Body of pancreas (tissue), 4 donors: ENCODE data around the gene METTL1. TPM values are rescaled to one million over a fixed set of nuclear protein-coding genes. Genes with fewer than 3 reads are reported as not detected.

Source experiments
- ATAC-seq: fragments of 150-250 bp; one replicate; pipeline ENCODE4 v1.9.1; 2016
- DNase-seq, 4 donors: peaks; one replicate each; pipeline ENCODE4 v3.0.0-alpha.2; 2019
- H3K27ac ChIP-seq, 4 donors: fragments of 200-600 bp; sonication (generic); 1 replicate in 3 of 4; 2 replicates in 1 of 4; pipeline versions ENCODE4 v1.5.1 to v1.6.1; 2016 to 2019; ENCODE audit warnings: mild to moderate bottlenecking in 1 of 4, mixed read lengths in 1 of 4, moderate library complexity in 1 of 4
- H3K27me3 ChIP-seq, 2 donors: fragments of 200-600 bp; sonication (generic); one replicate each; pipeline ENCODE4 v1.6.0; 2016; ENCODE audit warnings: mild to moderate bottlenecking in 1 of 2
- H3K36me3 ChIP-seq, 2 donors: fragments of 200-600 bp; sonication (generic); replicated peaks in 1 of 2; 2 replicates each; pipeline ENCODE4 v1.5.1; 2016; ENCODE audit warnings: low read depth in 2 of 2; ENCODE audit not compliant: insufficient read depth in 1 of 2
- H3K4me1 ChIP-seq: fragments of 200-600 bp; sonication (generic); one replicate; pipeline ENCODE4 v1.6.0; 2016
- H3K4me3 ChIP-seq, 2 donors: fragments of 200-600 bp; sonication (generic); 1 replicate in 1 of 2; 2 replicates in 1 of 2; pipeline ENCODE4 v1.5.1; 2016 to 2019
- H3K9me3 ChIP-seq, 3 donors: fragments of 200-600 bp; sonication (generic); 1 replicate in 2 of 3; 2 replicates in 1 of 3; pipeline ENCODE4 v1.5.1; 2016
- CTCF ChIP-seq, 7 experiments: fragments of 450-650 bp in 4 of 7; fragments of 200-600 bp in 3 of 7; sonication (generic) in 3 of 7; IDR thresholded peaks; one replicate each; pipeline ENCODE4 v1.5.1; 2016 to 2019; ENCODE audit warnings: antibody characterized with exemption in 7 of 7
- POLR2A ChIP-seq, 3 donors: fragments of 450-650 bp; IDR thresholded peaks; one replicate each; pipeline ENCODE4 v1.6.1; 2016; ENCODE audit warnings: antibody characterized with exemption in 3 of 3, mild to moderate bottlenecking in 2 of 3
- WGBS, 2 donors: methylation state at CpG; one replicate each; pipeline ENCODE4 v1.1.5; 2017; 5-methylcytosine and 5-hydroxymethylcytosine counted together
- intact Hi-C: fragments of 100-400 bp; cut with DNase I; formaldehyde crosslinking; loops from one replicate; pipeline ENCODE4 v1.15.1; 2023
- total RNA-seq, 2 donors: library from RNA; depleted of rRNA; stranded (reverse); fragments of >200 nt; gene quantifications; one replicate each; pipeline ENCODE4 v1.1.0, GENCODE V29; 2016

Gene METTL1
- total RNA-seq, 2 donors from 2014 or later, result 16.1 to 23.1 TPM

GRCh38 chr12:57782608-57783465 lies 10.9 kb upstream of the METTL1 start, which contains the start of gene TSFM:
TSS of gene TSFM (plus strand) at chr12:57782787. CDS start at chr12:57782802, 15 bp downstream.
- peak within 1 kb of the TSS; percentile 55 to 76 (median 72) for H3K27ac ChIP-seq
- H3K4me1 ChIP-seq, result peaks cover 28% of the 10 kb centered on the region
- intact Hi-C loops, result no loop called here
- H3K9me3 ChIP-seq, result no peaks in the 10 kb centered on the region
- H3K4me3 ChIP-seq, result peak within 1 kb of the TSS; percentile 64 to 98
- ATAC-seq (peak; percentile 98), DNase-seq (peak; percentile 95 to 97 (median 96))
- H3K36me3 ChIP-seq, result peaks cover 0 to 14% of the 10 kb centered on the region in 2 donors
- no peaks in the 10 kb centered on the region for H3K27me3 ChIP-seq
- peak; percentile 37 to 84 (median 82) for TF ChIP-seq POLR2A (IDR thresholded peaks at IDR 0.05)
- peak; percentile 86 to 98 (median 97) for TF ChIP-seq CTCF (IDR thresholded peaks at IDR 0.05)
- 0% methylated on average over 37 to 45 of the region's 45 CpGs for WGBS, 2 donors

DNA sequence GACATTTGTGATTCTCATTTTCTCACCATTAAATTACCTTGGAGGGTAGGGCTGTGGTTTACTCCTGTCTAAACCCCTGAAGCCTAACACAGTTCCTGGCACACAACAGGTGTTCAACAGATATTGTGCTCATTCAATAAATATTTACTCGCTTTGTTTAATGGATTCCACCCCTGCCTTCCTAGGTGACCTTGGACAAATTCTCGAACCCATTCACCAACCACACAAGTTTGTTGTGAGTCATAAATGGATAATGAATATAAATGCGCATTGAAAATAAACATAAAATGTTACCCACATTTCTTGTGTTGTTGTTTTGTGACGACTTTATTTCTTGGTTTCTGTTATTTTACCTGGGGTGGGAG lies 10.3 kb upstream of the METTL1 start:
- TF ChIP-seq POLR2A (IDR thresholded peaks at IDR 0.05) (no peak), CTCF (IDR thresholded peaks at IDR 0.05) (no peak)
- ATAC-seq (peak; percentile 28), DNase-seq (no peak)
- intact Hi-C loops, result no loop called here
- WGBS, 2 donors, result 3 to 6% methylated on average over 4 of the region's 4 CpGs
- H3K36me3 ChIP-seq, result peaks cover 0 to 10% of the 10 kb centered on the region in 2 donors
- no peak overlapping the region for H3K4me3 ChIP-seq
- no peaks in the 10 kb centered on the region for H3K9me3 ChIP-seq
- H3K27ac ChIP-seq, result peak overlapping the region in 3 of 4 donors; percentile 71 to 76 (median 74)
- no peaks in the 10 kb centered on the region for H3K27me3 ChIP-seq
- H3K4me1 ChIP-seq, result peaks cover 28% of the 10 kb centered on the region

GRCh38 chr12:57781801-57782200 lies 9.9 kb upstream of the METTL1 start:
- ATAC-seq (no peak), DNase-seq (no peak)
- Histone ChIP-seq H3K4me3 (no peak overlapping the region), H3K27me3 (no peaks in the 10 kb centered on the region), H3K27ac (peak overlapping the region in 2 of 4 donors; percentile 74 to 76), H3K36me3 (peaks cover 0 to 10% of the 10 kb centered on the region in 2 donors), H3K4me1 (peaks cover 28% of the 10 kb centered on the region), H3K9me3 (no peaks in the 10 kb centered on the region)
- TF ChIP-seq CTCF (IDR thresholded peaks at IDR 0.05) (no peak), POLR2A (IDR thresholded peaks at IDR 0.05) (no peak)
- intact Hi-C loops, result no loop called here
- 53 to 63% methylated on average over 2 of the region's 2 CpGs for WGBS, 2 donors

GRCh38 chr12:57781244-57781643 lies 9.3 kb upstream of the METTL1 start:
- no peak overlapping the region for H3K4me3 ChIP-seq
- peak overlapping the region in 2 of 4 donors; percentile 36 to 74 for H3K27ac ChIP-seq
- peaks cover 29% of the 10 kb centered on the region for H3K4me1 ChIP-seq
- no peaks in the 10 kb centered on the region for H3K27me3 ChIP-seq
- no peak for ATAC-seq
- intact Hi-C loops, result no loop called here
- peaks cover 0 to 6% of the 10 kb centered on the region in 2 donors for H3K36me3 ChIP-seq
- DNase-seq, result no peak
- no peak for TF ChIP-seq CTCF (IDR thresholded peaks at IDR 0.05)
- no peak for TF ChIP-seq POLR2A (IDR thresholded peaks at IDR 0.05)
- 90 to 93% methylated on average over 3 of the region's 3 CpGs for WGBS, 2 donors
- no peaks in the 10 kb centered on the region for H3K9me3 ChIP-seq
